Amniotic stem cell (primary cell): Measurements from ENCODE around the gene GNG14.
"Not testable (repeated sequence)": the region's sequence is repeated elsewhere in the genome, so short reads cannot be mapped to it uniquely, and the experiment has no call there.

Source experiments
- DNase-seq: peaks from one replicate; lab custom pipeline; 2025; lab: John Stamatoyannopoulos, UW

GNG14 gene

DNA sequence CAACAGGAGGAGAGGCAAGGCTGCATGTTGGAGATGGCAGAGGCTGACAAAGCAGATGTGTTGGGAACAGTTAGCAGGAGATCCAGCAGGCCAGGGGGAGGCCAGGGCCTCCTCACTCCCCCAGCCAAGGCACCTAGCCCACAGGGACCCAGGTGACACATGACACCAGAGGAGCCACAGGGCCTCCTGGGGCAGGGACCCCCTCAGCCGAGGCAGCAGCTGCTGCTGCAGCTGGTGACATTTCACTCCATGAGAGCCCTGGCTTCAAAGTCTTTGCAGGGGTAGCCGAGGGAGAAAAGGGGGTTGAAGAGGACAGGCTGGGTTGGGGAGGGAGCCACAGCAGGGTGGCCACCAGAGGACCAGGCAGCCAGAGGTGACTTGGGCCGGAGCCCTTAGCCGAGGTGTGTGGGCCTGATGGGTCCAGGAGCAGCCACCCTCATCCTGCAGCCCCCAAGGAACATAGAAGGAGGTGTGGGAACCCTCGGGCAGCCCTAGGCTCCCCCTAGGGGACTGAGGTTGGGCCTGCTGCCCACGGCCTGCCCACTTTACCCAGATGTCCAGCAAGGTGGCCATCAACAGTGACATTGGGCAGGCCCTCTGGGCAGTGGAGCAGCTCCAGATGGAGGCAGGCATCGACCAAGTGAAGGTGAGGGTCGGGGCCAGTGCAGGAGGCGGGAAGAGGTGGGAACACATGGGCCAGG lies at the start of gene GNG14:
TSS of gene GNG14 (plus strand) at position 503 of the 701 bp plus-strand sequence. CDS start at position 554, 51 bp downstream.
- no peak for DNase-seq

- no peak for DNase-seq
Observed at GRCh38 chr19:12638611-12639182, 49.1 kb upstream of the GNG14 start.

- peak; percentile 34 for DNase-seq
Observed at GRCh38 chr19:12639901-12640613, 47.7 kb upstream of the GNG14 start.

GRCh38 chr19:12641456-12641855 lies 46.3 kb upstream of the GNG14 start:
- DNase-seq, result no peak

DNA sequence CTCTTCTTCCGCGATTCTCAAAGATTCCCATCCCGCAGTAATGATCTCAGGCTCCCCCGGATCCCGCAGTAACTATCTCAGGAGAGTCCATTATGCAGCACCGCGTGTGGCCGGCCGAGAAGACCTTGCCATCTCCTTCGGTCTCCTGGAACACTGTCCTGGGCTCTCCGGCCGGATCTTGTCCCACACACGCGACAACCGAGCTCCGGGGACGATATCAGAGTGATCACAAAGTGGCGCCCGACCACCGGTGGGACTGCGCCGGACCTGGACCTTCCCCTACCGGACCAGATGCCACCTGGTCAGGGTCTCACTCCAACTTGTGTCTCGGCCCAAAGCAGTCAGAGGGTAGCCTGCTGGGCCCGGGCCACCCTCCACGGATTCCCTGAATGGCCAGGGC lies 45.3 kb upstream of the GNG14 start:
- DNase-seq, result no peak

DNA sequence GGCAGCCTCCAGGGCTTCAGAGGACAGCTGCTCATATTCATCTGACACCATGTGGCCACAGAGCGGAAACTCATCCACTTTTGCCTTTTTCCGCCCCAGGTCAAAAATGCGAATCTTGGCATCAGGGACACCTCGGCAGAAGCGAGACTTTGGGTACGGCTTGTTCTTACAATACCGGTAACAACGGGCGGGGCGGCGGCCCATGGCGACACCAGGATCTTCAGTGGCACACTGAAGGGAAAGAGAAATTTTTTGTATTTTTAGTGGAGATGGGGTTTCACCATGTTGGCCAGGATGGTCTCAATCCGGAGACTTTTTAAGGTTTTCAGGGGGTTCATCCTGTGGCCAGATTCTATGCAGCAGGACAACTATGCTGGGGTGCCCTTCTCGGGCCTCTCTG lies 44.1 kb upstream of the GNG14 start:
- not testable (repeated sequence) for DNase-seq

DNA sequence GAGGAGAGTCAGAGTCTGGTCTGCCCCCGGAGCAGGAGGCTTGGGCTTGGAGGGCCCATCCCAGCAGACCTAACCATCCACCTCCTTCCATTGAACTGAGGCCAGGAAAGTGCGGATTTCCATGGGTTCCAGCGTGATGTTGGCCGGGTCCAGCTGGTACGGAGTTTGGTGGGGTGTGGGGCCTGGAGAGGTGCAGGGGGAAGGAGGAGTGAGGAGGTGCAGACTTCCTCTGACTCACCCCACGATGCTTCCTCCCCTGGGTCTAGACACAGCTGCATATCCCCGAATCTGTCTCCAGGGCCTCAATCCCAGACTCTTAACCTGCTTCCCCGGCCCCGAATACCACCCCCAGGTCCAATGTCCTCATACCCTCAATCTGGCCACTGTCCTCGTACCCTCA lies 41.2 kb upstream of the GNG14 start:
- DNase-seq, result no peak

DNA sequence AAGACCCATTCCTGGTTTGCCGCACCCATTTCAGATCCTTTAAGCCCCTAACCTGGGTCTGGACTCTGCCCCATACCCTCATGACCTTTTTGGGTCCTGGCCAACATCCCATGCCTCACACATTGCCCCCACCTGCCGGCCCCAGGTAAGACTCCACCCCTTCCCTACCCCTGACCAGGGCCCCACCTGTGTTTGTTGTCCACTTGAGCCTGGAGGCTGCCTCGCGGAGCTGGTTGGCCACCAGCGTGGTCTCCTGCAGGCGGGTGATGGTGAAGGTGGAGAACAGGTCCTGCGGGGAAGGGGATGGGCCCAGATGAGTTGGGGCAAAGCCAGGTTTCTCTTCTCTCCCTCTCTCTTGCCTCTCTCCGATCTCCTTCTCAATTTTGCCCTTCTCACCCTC lies 40.8 kb upstream of the GNG14 start:
- DNase-seq, result no peak

DNA sequence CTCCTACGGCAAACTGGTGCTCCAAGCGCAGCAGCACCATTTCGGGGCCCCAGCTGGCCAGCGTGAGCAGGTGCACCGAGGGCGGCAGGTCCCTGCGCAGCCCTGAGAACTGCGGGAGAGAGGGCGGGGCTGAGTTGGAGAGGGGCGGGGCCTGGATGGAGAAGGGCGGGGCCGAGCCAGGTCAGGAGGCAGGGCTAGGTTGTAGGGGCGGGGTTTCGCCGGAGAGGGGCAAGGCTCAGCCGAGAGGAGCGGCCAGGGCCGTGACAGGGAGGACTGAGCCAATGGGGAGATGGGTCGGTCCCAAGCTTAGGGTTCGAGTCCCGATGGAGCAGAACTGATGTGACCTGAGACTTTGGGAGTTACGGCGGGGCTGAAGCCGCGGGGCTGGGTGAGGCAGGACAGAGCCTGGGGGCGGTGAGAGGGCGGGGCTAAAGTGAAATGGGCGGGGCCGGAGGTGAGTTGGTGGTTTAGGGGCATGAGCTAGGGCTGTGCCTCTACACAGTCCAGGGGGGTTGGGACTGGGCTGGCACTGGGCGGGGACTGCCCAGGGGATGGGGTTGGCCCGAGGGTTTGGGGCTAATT lies 40.2 kb upstream of the GNG14 start:
- DNase-seq, result no peak

GRCh38 chr19:12648088-12648487 lies 39.7 kb upstream of the GNG14 start:
- DNase-seq, result no peak

DNA sequence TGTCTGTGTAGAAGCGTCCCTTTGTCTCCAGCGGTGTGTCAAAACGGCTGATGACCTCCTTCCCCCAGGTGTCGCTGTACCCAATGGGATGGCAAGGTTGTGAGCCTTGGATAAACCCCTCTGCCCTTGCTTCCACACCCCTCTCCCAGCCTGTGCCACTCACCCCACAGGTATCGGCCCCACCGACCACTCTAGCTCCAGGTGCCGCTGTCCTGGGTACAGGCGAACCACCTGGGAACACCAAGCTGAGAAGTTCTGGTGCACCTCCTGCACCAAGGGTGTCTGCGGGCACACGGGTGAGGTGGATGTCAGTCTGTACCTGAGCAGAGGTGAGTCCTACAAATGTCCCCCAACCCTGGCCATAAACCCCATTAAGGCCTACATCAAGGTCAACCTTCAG lies 37.9 kb upstream of the GNG14 start:
- no peak for DNase-seq

DNA sequence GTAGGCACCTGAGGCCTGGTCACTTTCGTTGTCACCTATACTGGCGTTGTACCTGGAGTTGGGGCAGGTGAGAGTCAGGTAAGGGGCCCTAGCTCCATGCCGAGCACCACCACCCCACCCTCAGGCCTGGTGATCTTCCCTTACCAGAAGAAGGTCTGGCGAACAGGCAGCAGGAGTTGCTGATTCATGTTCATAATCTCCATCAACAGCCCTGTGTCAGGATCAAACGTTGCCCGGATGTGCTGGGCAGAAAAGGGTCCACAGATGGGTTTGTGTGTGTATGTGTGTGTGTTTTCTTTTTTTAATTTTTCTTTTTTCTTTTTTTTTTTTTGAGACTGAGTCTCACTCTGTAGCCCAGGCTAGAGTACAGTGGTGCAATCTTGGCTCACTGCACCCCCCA lies 35.6 kb upstream of the GNG14 start:
- no peak for DNase-seq

DNA sequence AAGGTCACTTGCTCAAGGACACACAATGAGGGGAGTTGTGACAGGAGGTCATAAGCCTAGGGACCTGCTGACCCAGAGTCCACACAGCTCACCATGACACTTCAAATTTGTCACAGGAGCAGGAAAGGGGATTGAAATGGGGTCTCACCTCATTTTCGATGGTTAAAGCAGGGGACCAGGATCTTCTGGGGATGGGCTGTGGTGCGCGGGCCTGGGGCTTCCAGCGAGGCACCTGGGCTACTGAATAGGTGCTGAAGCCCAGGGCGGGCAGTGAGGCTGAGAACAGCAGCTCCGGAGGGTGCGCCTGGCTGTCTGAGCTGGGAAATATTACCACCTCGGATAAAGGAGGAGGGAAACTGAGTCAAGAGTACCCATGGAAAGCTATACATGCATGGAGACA lies 32.3 kb upstream of the GNG14 start:
- DNase-seq, result no peak

DNA sequence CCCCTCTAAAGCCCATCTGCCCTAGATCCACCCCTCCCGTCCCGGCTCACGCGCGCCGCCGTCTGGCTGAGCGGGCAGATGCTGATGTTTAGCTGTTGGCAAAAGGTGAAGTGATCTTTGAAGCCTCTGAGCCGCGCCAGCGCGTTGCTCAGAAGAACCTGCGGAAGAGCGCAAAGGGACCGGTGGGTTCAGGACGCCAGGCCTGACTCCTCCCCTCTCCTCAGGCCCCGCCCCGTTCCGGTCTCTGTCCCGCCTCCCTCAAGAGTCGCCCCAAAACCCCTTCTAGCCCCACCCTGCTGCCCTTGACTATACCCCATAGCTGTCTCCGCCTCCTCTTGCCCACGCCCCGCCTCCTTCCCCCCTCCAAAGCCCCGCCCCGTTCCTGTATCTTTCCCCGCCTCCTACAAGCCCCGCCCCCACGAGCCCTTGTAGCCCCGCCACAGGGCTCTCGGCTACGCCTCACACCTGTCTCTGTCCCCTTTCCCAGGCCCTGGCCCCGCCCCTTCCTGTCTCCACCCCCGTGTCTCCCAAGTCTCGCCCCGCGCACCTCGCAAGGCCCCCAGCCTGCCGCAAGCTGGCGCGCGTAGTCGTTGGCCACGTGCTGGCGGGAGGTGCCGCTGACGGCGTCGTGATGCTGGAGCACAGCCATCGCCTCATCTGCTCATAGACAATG lies 30.8 kb upstream of the GNG14 start:
- DNase-seq, result no peak

DNA sequence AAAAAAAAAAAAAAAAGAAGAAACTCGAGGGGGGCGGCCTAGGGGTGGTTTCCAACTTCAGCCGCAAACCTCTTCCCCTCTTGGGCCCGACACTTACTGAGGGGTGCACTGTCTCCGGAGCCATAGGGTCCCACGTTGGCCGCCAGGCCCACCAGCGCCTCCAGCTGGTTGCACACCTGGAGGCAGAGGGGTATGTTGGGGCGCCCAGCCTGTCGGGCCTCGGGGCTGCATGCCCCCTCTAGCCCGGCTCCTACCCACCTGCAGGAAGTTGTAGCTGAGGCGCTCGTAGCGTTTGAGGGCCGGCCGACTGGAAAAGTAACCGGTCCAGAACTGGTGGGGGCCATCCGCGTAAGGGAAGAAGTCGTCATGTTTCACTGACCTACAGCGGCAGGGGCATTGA lies 29.8 kb upstream of the GNG14 start:
- no peak for DNase-seq

DNA sequence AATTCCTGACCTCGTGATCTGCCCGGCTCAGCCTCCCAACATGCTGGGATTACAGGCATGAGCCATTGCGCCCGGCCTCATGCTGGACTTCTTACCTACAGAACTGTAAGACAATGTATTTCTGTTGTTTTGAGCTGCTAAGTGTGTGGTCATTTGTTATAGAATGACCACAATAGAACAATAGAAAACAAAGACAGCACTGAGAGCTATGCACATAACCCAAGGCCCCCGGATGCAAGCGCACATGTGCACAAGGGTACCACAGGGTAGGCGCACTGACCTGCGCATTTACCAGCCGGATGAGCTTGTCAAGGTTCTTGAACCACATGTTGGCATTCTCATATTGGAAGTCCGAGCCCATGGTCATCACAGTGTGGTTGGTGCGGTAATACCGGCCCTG lies 26.8 kb upstream of the GNG14 start:
- no peak for DNase-seq

- DNase-seq, result no peak
Observed at GRCh38 chr19:12664406-12665280, 23.2 kb upstream of the GNG14 start.

- DNase-seq, result no peak
Observed at GRCh38 chr19:12665281-12665573, 22.6 kb upstream of the GNG14 start.

GRCh38 chr19:12665671-12666264 lies 22.0 kb upstream of the GNG14 start:
- DNase-seq, result no peak

DNA sequence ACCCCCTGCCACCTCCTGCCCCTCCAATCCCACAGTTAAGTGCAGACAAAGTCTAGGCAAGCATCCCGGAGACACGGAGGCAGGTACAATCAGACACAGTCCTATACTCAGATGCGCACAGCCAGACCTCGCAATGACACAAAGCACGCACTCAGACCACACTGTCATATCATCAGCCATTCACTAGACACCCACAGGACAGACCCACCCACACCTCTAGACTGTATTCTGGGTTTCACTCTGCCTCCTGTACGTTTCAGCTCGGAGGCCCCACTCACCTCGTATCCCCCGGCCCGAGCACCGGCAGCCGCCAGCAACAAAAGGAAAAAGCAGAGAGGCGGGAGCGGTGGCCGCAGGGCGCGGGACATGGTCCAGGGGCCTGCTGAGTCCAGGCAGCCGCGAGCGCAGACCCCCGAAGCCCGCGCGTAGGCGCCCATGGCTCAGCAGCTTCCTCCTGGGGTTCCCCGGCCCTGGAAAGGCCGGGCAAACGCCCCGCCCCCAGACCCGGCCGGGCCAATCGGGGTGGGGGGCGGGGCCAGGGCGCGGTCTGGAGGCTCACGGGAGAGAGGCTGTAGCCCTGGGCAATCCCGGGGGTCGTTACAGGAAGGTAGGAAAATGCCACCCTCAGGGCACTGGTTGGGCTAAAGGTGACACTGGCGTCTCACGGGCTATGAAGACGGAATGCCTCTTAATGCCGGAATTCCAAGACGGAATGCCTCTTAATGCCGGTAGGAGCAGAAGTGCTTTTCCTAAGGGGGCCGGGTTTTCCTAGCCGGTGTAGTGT lies 21.3 kb upstream of the GNG14 start, which contains the start of the genes MAN2B1 and WDR83:
TSS of gene MAN2B1 (minus strand) at position 478 of the 784 bp plus-strand sequence. CDS start at position 437, 41 bp downstream.
TSS of gene WDR83 (plus strand) at position 543 of the 784 bp plus-strand sequence. CDS start 2,984 bp downstream, outside the sequence.
- DNase-seq, result peak; percentile 68
